LNCaP clone FGC (cell line): Measurements from ENCODE around the gene PHGDH.

ENCODE experiments used
- DNase-seq: peaks from one replicate; pipeline ENCODE4 v3.0.0-alpha.2; 2011; ENCODE audit warnings: low read depth
- H3K4me3 ChIP-seq: 2 replicates; pipeline ENCODE4 v1.5.1; 2011; ENCODE audit warnings: mild to moderate bottlenecking, low read depth, low read length, control low read depth
- CTCF ChIP-seq: IDR thresholded peaks from 2 replicates; pipeline ENCODE4 v1.5.1; 2012; ENCODE audit warnings: mild to moderate bottlenecking; ENCODE audit not compliant: control insufficient read depth, insufficient read depth; ENCODE audit errors: extremely low read depth

Gene PHGDH

GRCh38 chr1:119680723-119681122, 31.0 kb upstream of the PHGDH start:
- no peak for DNase-seq
- TF ChIP-seq CTCF, result no peak
- no peak overlapping the region for H3K4me3 ChIP-seq

GRCh38 chr1:119681560-119681959, 30.2 kb upstream of the PHGDH start:
- no peak for DNase-seq
- TF ChIP-seq CTCF, result no peak

GRCh38 chr1:119682141-119682540, 29.6 kb upstream of the PHGDH start:
- TF ChIP-seq CTCF, result no peak
- no peak for DNase-seq
- H3K4me3 ChIP-seq, result no peak overlapping the region

More at GRCh38 chr1:119681560-119681959, 30.2 kb upstream of the PHGDH start:
- no peak overlapping the region for H3K4me3 ChIP-seq

GRCh38 chr1:119683893-119684292, 27.8 kb upstream of the PHGDH start:
- no peak overlapping the region for H3K4me3 ChIP-seq
- TF ChIP-seq CTCF, result no peak
- no peak for DNase-seq

- no peak for TF ChIP-seq CTCF
- H3K4me3 ChIP-seq, result no peak overlapping the region
- peak; percentile 92 for DNase-seq
Measured at GRCh38 chr1:119686661-119687060, 25.1 kb upstream of the PHGDH start.

- no peak for TF ChIP-seq CTCF
- DNase-seq, result no peak
- H3K4me3 ChIP-seq, result no peak overlapping the region
Measured at GRCh38 chr1:119687434-119688079, 24.2 kb upstream of the PHGDH start.

- TF ChIP-seq CTCF, result no peak
- no peak for DNase-seq
- H3K4me3 ChIP-seq, result no peak overlapping the region
Measured at GRCh38 chr1:119688810-119689209, 22.9 kb upstream of the PHGDH start.
